GM06990 (cell line): Measurements from ENCODE around the gene CYSLTR1.

ENCODE experiments used
- DNase-seq: peaks from one replicate; pipeline ENCODE4 v3.0.0-alpha.2; 2011; ENCODE audit not compliant: insufficient read length; ENCODE audit errors: extremely low read depth
- H3K27me3 ChIP-seq: replicated peaks from 2 replicates; pipeline ENCODE4 v1.6.0; 2011; ENCODE audit warnings: low read length; ENCODE audit not compliant: control insufficient read depth, insufficient read depth
- H3K36me3 ChIP-seq: 2 replicates; pipeline ENCODE4 v1.5.1; 2011; ENCODE audit warnings: low read length; ENCODE audit not compliant: control insufficient read depth, insufficient read depth
- H3K4me3 ChIP-seq: replicated peaks from 2 replicates; pipeline ENCODE4 v1.5.1; 2011; ENCODE audit warnings: low read depth, mild to moderate bottlenecking, control low read depth, low read length
- TF ChIP-seq, protein P1 (sequence below): IDR thresholded peaks from 2 replicates; pipeline ENCODE4 v1.5.1; 2011; ENCODE audit warnings: low read length, control low read depth, mild to moderate bottlenecking, inconsistent platforms; ENCODE audit not compliant: insufficient read depth, poor library complexity, severe bottlenecking

The CYSLTR1 gene, protein sequence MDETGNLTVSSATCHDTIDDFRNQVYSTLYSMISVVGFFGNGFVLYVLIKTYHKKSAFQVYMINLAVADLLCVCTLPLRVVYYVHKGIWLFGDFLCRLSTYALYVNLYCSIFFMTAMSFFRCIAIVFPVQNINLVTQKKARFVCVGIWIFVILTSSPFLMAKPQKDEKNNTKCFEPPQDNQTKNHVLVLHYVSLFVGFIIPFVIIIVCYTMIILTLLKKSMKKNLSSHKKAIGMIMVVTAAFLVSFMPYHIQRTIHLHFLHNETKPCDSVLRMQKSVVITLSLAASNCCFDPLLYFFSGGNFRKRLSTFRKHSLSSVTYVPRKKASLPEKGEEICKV

DNA sequence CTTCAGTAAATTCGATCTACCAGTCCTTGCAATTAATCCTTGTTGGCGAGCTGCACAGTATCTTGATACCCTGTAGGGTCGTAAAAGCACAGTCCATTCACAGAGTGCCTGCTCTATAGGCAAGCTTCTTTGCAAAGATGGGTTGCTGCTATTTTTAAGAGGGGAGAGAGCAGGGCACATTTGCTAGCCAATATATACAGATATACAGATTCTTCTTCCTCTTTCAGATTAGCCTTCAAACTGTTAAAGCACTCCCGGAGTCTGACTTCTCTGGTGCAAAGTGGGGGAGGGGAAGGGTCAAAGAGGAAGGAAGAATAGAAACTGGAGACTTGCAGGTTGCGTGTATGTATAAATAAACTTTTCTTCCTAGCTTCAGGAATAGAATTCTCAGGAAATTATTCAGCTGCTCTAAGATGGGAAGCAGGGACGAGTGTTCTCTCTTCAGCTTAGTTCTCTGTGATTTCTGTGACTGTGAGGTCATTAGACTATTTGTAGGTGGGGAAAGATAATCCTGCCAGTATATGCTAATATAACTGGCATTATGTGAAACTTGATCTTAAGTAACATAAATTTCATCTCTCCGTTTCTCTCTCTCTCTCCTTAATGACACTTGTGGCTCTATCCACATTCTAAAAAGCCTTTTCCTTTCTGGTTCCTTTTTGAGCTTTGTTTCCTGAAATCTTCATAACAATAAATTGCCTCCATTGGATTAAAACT lies at the start of gene CYSLTR1:
Gene CYSLTR1, minus strand, starts transcription at position 242 of the 717 bp plus-strand sequence. CDS start 53,865 bp downstream, outside the sequence.
- H3K36me3 ChIP-seq = no peaks in the 10 kb centered on the region
- H3K4me3 ChIP-seq = peak within 1 kb of the TSS; percentile 59
- peak; percentile 36 for DNase-seq
- H3K27me3 ChIP-seq = no peaks in the 10 kb centered on the region
- TF ChIP-seq, protein P1, sequence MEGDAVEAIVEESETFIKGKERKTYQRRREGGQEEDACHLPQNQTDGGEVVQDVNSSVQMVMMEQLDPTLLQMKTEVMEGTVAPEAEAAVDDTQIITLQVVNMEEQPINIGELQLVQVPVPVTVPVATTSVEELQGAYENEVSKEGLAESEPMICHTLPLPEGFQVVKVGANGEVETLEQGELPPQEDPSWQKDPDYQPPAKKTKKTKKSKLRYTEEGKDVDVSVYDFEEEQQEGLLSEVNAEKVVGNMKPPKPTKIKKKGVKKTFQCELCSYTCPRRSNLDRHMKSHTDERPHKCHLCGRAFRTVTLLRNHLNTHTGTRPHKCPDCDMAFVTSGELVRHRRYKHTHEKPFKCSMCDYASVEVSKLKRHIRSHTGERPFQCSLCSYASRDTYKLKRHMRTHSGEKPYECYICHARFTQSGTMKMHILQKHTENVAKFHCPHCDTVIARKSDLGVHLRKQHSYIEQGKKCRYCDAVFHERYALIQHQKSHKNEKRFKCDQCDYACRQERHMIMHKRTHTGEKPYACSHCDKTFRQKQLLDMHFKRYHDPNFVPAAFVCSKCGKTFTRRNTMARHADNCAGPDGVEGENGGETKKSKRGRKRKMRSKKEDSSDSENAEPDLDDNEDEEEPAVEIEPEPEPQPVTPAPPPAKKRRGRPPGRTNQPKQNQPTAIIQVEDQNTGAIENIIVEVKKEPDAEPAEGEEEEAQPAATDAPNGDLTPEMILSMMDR = no peak

DNA sequence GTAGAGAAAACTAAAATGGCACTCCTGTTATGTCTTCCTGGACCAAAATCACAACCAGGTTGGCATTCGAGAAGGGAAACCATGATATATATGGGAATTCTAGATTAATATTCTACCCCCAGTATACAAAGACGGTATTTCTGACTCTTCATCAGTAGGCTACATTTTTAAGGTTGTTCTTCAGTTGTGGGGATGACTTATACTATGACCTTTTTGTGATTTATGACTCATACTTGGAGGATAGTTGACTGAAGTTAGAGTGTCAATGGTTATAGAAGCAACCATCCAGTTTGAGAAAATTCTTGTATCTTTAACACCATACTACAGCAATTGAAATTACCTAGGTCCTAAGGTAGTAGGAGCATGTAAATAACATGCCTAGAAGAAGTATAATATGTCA lies 49.8 kb upstream of the CYSLTR1 start:
- Histone ChIP-seq H3K27me3 (no peaks in the 10 kb centered on the region), H3K4me3 (no peak overlapping the region), H3K36me3 (no peaks in the 10 kb centered on the region)
- DNase-seq = no peak
- TF ChIP-seq, protein P1 = no peak

DNA sequence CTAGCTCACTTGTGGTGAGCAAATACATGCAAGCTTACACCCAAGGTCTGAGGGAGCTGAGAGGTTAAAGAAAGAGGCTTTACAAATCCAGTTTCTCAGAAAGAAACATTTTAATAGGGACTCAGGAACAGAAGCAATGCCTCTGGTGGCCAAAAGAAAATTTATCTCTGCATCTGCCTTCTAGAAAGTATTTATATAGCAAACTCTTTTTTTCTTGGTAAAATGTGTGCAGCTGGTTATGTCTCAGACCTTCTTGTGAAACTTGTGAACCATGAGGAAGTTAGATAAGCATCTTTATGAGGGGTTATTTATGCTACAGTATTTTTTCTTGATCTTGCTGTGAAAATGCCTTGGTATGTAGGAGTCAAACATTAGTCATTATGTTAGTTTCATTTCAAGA lies 48.5 kb upstream of the CYSLTR1 start:
- TF ChIP-seq, protein P1 = peak; percentile 10
- DNase-seq = peak; percentile 13
- Histone ChIP-seq H3K27me3 (no peaks in the 10 kb centered on the region), H3K36me3 (no peaks in the 10 kb centered on the region), H3K4me3 (no peak overlapping the region)

DNA sequence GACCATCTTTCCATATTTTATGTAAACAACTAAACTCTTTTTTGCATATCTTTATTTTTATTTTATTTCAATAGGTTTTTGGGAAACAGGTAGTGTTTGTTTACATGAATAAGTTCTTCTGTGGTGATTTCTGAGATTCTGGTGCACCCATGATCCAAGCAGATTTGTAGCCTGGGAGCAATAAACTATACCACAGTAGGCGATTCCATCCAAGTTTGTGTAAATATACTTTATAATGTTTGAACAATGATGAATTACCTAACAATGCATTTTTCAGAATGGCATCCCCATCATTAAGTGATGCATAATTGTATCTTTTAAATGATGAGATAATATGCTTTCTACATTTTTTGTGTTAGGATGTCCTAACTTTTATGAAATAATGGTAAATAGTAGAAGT lies 39.2 kb upstream of the CYSLTR1 start:
- DNase-seq = no peak
- H3K27me3 ChIP-seq = no peaks in the 10 kb centered on the region
- no peaks in the 10 kb centered on the region for H3K36me3 ChIP-seq
- H3K4me3 ChIP-seq = no peak overlapping the region
- TF ChIP-seq, protein P1 = no peak

DNA sequence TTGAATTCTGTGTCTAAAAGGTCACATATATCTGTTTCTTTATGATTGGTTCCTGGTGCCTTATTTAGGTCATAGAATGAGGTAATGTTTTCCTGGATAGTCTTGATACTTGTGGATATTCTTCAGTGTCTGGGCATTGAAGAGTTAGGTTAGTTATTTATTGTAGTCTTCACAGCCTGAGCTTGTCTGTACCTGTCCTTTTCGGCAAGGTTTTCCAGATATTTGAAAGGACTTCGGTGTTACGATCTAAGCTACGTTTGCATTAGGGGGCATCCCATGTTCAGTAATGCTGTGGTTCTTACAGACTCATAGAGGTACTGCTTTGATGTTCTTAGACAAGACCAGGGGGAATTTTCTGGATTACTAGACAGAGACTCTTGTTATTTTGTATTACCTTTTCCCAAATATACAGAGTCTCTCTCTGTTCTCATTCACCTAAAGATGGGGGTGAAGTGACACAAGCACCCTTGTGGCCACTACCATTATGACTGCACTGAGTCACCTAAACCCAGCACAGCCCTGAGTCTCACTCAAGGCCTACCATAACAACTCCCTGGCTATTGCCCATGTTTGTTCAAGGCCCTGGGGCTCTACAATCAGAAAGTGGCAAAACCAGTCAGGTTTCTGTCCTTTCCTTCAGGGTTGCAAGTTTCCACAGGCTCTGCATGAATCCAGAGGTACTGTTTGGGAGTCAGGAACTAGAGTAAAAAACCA lies 30.1 kb upstream of the CYSLTR1 start:
- Histone ChIP-seq H3K4me3 (no peak overlapping the region), H3K27me3 (no peaks in the 10 kb centered on the region), H3K36me3 (no peaks in the 10 kb centered on the region)
- DNase-seq = no peak
- TF ChIP-seq, protein P1 = no peak
